Liver (tissue), 9 donors: ENCODE results near the gene SYT8. TPM values are rescaled to one million over a fixed set of nuclear protein-coding genes. Genes with fewer than 3 reads are reported as not detected.
"Not testable (repeated sequence)": the region's sequence is repeated elsewhere in the genome, so short reads cannot be mapped to it uniquely, and the experiment has no call there.

ENCODE experiments used
- DNase-seq: peaks from one replicate; pipeline ENCODE4 v3.0.0-alpha.2; 2017; ENCODE audit warnings: low spot score
- H3K27ac ChIP-seq, 2 donors: one replicate each; pipeline ENCODE4 v1.7.0; 2013; ENCODE audit warnings: inconsistent platforms in 2 of 2, low read length in 2 of 2, control low read depth in 1 of 2, low read depth in 1 of 2, mild to moderate bottlenecking in 1 of 2
- H3K27me3 ChIP-seq, 4 donors: one replicate each; pipeline versions ENCODE4 v1.6.1 to v1.7.0; 2013; ENCODE audit warnings: low read length in 3 of 4, inconsistent platforms in 1 of 4, mild to moderate bottlenecking in 1 of 4, moderate library complexity in 1 of 4; ENCODE audit not compliant: control insufficient read depth in 4 of 4, insufficient read depth in 4 of 4
- H3K36me3 ChIP-seq, 4 donors: one replicate each; pipeline versions ENCODE4 v1.6.1 to v1.7.0; 2013; ENCODE audit warnings: low read length in 3 of 4, mild to moderate bottlenecking in 3 of 4, low read depth in 1 of 4, moderate library complexity in 1 of 4; ENCODE audit not compliant: control insufficient read depth in 4 of 4, insufficient read depth in 3 of 4
- H3K4me1 ChIP-seq, 4 donors: one replicate each; pipeline versions ENCODE4 v1.6.1 to v1.7.0; 2013; ENCODE audit warnings: low read length in 3 of 4, mild to moderate bottlenecking in 3 of 4, moderate library complexity in 1 of 4; ENCODE audit not compliant: control insufficient read depth in 4 of 4, insufficient read depth in 4 of 4
- H3K4me3 ChIP-seq, 3 donors: one replicate each; pipeline versions ENCODE4 v1.6.1 to v1.7.0; 2013; ENCODE audit warnings: low read length in 3 of 3, control low read depth in 1 of 3, low read depth in 1 of 3, mild to moderate bottlenecking in 1 of 3
- H3K9ac ChIP-seq, 2 donors: one replicate each; pipeline ENCODE4 v1.7.0; 2013; ENCODE audit warnings: low read length in 2 of 2, mild to moderate bottlenecking in 2 of 2, moderate library complexity in 2 of 2, control low read depth in 1 of 2, low read depth in 1 of 2
- H3K9me3 ChIP-seq, 4 donors: one replicate each; pipeline versions ENCODE4 v1.6.1 to v1.7.0; 2013; ENCODE audit warnings: low read length in 3 of 4; ENCODE audit not compliant: control insufficient read depth in 4 of 4
- FOXA2 ChIP-seq: IDR thresholded peaks from 2 replicates; pipeline ENCODE4 v1.6.1; 2016; ENCODE audit warnings: antibody characterized with exemption
- GABPA ChIP-seq, 2 donors: IDR thresholded peaks in 1 of 2; conservative IDR thresholded peaks in 1 of 2; 2 replicates each; pipeline ENCODE4 v1.6.1; 2016; ENCODE audit warnings: antibody characterized with exemption in 2 of 2, mild to moderate bottlenecking in 1 of 2, moderate library complexity in 1 of 2
- HNF4A ChIP-seq, 2 donors: conservative IDR thresholded peaks; 2 replicates each; pipeline ENCODE4 v1.6.1; 2016; ENCODE audit warnings: antibody characterized with exemption in 2 of 2, mild to moderate bottlenecking in 2 of 2
- HNF4G ChIP-seq: IDR thresholded peaks from 2 replicates; pipeline ENCODE4 v1.6.1; 2016; ENCODE audit warnings: antibody characterized with exemption
- JUND ChIP-seq, 2 donors: IDR thresholded peaks; 2 replicates each; pipeline ENCODE4 v1.6.1; 2016; ENCODE audit warnings: antibody characterized with exemption in 2 of 2
- NR2F2 ChIP-seq: IDR thresholded peaks from 2 replicates; pipeline ENCODE4 v1.6.1; 2016; ENCODE audit warnings: antibody characterized with exemption
- RAD21 ChIP-seq, 2 donors: IDR thresholded peaks; 2 replicates each; pipeline ENCODE4 v1.6.1; 2016; ENCODE audit warnings: antibody characterized with exemption in 2 of 2, mild to moderate bottlenecking in 2 of 2
- SP1 ChIP-seq: IDR thresholded peaks from 2 replicates; pipeline ENCODE4 v1.6.1; 2018; ENCODE audit warnings: antibody characterized with exemption, mild to moderate bottlenecking
- TAF1 ChIP-seq: conservative IDR thresholded peaks from 2 replicates; pipeline ENCODE4 v1.6.1; 2016; ENCODE audit warnings: antibody characterized with exemption, mild to moderate bottlenecking
- YY1 ChIP-seq: IDR thresholded peaks from 2 replicates; pipeline ENCODE4 v1.6.1; 2016; ENCODE audit warnings: antibody characterized with exemption, mild to moderate bottlenecking
- WGBS: extraction: QIAGEN DNeasy Blood & Tissue Kit; methylation state at CpG from one replicate; pipeline ENCODE4 v1.1.7; 2013; 5-methylcytosine and 5-hydroxymethylcytosine counted together
- polyA plus RNA-seq, 2 donors: library from polyadenylated mRNA; stranded (reverse) in 1 of 2; unstranded in 1 of 2; fragments of 200-250 nt in 1 of 2; fragments of >200 nt in 1 of 2; fragmentation: Nextera tagmentation in 1 of 2; extraction: Ambion mirVana in 1 of 2; gene quantifications; one replicate each; pipeline versions ENCODE4 v1.2.1 to v1.2.3, GENCODE V29; 2013 to 2015
- total RNA-seq, 2 donors: library from RNA; depleted of rRNA; stranded (reverse); fragments of >200 nt; gene quantifications; one replicate each; pipeline ENCODE4 v1.2.3, GENCODE V29; 2014
- TF ChIP-seq, protein P1 (sequence below): IDR thresholded peaks from 2 replicates; pipeline ENCODE4 v1.6.1; 2016; ENCODE audit warnings: antibody characterized with exemption, mild to moderate bottlenecking
- TF ChIP-seq, protein P2 (sequence below): IDR thresholded peaks from 2 replicates; pipeline ENCODE4 v1.6.1; 2016; ENCODE audit warnings: antibody characterized with exemption
- TF ChIP-seq, protein P3 (sequence below): IDR thresholded peaks from 2 replicates; pipeline ENCODE4 v1.6.1; 2016; ENCODE audit warnings: antibody characterized with exemption
- TF ChIP-seq, protein P4 (sequence below): IDR thresholded peaks from 2 replicates; pipeline ENCODE4 v1.6.1; 2016; ENCODE audit warnings: antibody characterized with exemption
- donor health status: healthy.
- donor health status: healthy.
- donor health status: healthy.
- donor health status: healthy.
- donor health status: healthy.

SYT8 gene
- total and polyA plus RNA-seq, 4 donors = 0.17 to 0.99 (median 0.35) TPM

DNA sequence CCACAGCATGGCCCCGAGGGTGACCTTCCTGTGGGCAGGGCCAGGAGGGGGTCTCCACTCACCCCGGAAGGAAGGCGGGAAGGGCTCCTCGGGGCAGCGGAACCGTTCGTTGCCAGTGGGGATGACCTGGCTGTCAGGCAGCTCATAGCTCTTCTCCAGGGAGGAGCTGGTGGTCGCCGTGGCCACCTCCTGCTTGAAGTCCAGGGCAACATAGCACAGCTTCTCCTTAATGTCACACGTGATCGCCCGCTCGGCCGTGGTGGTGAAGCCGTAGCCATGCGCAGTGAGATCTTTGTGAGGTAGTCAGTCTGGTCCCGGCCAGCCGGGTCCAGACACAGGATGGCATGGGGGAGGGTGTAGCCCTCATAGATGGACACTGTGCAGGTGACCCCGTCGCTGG, 31.5 kb upstream of the SYT8 start:
- WGBS = 95% methylated on average over 20 of the region's 20 CpGs
- TF ChIP-seq RAD21 (IDR thresholded peaks at IDR 0.05) (no peak), HNF4A (conservative IDR thresholded peaks at IDR 0.05) (no peak), SP1 (no peak)
- TF ChIP-seq, protein P1, sequence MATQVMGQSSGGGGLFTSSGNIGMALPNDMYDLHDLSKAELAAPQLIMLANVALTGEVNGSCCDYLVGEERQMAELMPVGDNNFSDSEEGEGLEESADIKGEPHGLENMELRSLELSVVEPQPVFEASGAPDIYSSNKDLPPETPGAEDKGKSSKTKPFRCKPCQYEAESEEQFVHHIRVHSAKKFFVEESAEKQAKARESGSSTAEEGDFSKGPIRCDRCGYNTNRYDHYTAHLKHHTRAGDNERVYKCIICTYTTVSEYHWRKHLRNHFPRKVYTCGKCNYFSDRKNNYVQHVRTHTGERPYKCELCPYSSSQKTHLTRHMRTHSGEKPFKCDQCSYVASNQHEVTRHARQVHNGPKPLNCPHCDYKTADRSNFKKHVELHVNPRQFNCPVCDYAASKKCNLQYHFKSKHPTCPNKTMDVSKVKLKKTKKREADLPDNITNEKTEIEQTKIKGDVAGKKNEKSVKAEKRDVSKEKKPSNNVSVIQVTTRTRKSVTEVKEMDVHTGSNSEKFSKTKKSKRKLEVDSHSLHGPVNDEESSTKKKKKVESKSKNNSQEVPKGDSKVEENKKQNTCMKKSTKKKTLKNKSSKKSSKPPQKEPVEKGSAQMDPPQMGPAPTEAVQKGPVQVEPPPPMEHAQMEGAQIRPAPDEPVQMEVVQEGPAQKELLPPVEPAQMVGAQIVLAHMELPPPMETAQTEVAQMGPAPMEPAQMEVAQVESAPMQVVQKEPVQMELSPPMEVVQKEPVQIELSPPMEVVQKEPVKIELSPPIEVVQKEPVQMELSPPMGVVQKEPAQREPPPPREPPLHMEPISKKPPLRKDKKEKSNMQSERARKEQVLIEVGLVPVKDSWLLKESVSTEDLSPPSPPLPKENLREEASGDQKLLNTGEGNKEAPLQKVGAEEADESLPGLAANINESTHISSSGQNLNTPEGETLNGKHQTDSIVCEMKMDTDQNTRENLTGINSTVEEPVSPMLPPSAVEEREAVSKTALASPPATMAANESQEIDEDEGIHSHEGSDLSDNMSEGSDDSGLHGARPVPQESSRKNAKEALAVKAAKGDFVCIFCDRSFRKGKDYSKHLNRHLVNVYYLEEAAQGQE = no peak
- TF ChIP-seq, protein P2, sequence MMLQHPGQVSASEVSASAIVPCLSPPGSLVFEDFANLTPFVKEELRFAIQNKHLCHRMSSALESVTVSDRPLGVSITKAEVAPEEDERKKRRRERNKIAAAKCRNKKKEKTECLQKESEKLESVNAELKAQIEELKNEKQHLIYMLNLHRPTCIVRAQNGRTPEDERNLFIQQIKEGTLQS = no peak
- H3K4me1 ChIP-seq = no peaks in the 10 kb centered on the region
- no peak for DNase-seq
- H3K27ac ChIP-seq = no peak overlapping the region
- H3K9ac ChIP-seq = no peak overlapping the region
- no peaks in the 10 kb centered on the region for H3K9me3 ChIP-seq
- H3K36me3 ChIP-seq = no peaks in the 10 kb centered on the region
- no peak overlapping the region for H3K4me3 ChIP-seq
- H3K27me3 ChIP-seq = no peaks in the 10 kb centered on the region

DNA sequence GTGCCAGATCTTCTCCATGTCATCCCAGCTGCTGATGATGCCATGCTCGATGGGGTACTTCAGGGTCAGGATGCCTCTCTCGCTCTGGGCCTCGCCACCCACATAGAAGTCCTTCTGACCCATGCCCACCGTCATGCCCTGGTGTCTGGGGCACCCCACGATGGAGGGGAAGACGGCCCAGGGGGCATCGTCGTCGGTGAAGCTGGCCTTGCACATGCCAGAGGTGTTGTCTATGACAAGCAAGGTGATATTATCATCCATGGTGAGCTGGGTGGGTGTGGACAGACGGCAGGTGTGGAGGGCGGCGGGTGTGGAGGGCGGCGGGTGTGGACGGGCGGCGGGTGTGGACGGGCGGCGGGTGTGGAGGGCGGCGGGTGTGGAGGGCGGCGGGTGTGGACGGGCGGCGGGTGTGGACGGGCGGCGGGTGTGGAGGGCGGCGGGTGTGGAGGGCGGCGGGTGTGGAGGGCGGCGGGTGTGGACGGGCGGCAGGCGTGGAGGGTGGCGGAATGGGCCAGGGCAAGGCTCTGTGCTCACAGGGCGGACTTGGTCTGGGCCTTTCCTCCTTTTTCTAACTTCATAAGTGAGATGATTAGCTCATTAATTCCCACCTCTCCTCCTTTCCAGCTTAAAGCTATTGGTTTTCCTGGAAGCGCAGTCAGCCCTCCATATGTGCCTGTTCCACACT, 30.8 kb upstream of the SYT8 start:
- H3K9ac ChIP-seq, H3K36me3 ChIP-seq, H3K27me3 ChIP-seq, H3K4me1 ChIP-seq, H3K27ac ChIP-seq, H3K9me3 ChIP-seq, H3K4me3 ChIP-seq, DNase-seq: not testable (repeated sequence)
- 92% methylated on average over 40 of the region's 42 CpGs for WGBS

DNA sequence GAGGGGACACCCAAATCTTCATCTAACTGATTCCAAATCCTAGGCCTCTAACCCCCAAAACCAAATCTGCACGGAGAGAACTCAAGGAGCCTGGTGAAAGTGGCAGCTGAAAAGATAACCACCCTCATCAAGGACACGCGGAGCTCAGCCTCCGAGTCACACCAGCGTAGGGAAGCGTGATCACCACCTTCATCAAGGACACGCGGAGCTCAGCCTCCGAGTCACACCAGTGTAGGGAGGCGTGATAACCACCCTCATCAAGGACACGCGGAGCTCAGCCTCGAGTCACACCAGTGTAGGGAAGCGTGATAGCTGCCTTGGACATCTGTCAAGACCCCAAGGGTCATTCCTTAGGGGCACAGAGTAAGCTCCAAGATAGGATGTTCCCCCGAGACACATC, 29.3 kb upstream of the SYT8 start:
- Histone ChIP-seq H3K36me3 (no peaks in the 10 kb centered on the region), H3K4me3 (no peak overlapping the region), H3K9ac (no peak overlapping the region), H3K9me3 (no peaks in the 10 kb centered on the region), H3K27ac (no peak overlapping the region), H3K27me3 (no peaks in the 10 kb centered on the region), H3K4me1 (no peaks in the 10 kb centered on the region)
- no peak for DNase-seq
- WGBS = 91% methylated on average over 15 of the region's 15 CpGs
- TF ChIP-seq, protein P3, sequence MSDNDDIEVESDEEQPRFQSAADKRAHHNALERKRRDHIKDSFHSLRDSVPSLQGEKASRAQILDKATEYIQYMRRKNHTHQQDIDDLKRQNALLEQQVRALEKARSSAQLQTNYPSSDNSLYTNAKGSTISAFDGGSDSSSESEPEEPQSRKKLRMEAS = no peak
- TF ChIP-seq, protein P4, sequence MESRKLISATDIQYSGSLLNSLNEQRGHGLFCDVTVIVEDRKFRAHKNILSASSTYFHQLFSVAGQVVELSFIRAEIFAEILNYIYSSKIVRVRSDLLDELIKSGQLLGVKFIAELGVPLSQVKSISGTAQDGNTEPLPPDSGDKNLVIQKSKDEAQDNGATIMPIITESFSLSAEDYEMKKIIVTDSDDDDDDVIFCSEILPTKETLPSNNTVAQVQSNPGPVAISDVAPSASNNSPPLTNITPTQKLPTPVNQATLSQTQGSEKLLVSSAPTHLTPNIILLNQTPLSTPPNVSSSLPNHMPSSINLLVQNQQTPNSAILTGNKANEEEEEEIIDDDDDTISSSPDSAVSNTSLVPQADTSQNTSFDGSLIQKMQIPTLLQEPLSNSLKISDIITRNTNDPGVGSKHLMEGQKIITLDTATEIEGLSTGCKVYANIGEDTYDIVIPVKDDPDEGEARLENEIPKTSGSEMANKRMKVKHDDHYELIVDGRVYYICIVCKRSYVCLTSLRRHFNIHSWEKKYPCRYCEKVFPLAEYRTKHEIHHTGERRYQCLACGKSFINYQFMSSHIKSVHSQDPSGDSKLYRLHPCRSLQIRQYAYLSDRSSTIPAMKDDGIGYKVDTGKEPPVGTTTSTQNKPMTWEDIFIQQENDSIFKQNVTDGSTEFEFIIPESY = no peak
- TF ChIP-seq JUND (IDR thresholded peaks at IDR 0.05) (no peak), RAD21 (IDR thresholded peaks at IDR 0.05) (no peak), HNF4A (conservative IDR thresholded peaks at IDR 0.05) (no peak), GABPA (IDR thresholded peaks at IDR 0.05 in 1 of 2, conservative IDR thresholded peaks at IDR 0.05 in 1 of 2) (no peak), YY1 (no peak), FOXA2 (no peak), NR2F2 (no peak), HNF4G (no peak), TAF1 (no peak)
- TF ChIP-seq, protein P1 = no peak
